ENCODE results near the gene SHLD2. TPM values are rescaled to one million over a fixed set of nuclear protein-coding genes. Genes with fewer than 3 reads are reported as not detected.
A peak's percentile ranks its signal among the peaks of the same experiment; 100 is the strongest.
"Not testable (repeated sequence)": the region's sequence is repeated elsewhere in the genome, so short reads cannot be mapped to it uniquely, and the experiment has no call there.

SHLD2 gene
- total RNA-seq, 2 donors from 2014 or later: 24.5 to 30.5 TPM

DNA sequence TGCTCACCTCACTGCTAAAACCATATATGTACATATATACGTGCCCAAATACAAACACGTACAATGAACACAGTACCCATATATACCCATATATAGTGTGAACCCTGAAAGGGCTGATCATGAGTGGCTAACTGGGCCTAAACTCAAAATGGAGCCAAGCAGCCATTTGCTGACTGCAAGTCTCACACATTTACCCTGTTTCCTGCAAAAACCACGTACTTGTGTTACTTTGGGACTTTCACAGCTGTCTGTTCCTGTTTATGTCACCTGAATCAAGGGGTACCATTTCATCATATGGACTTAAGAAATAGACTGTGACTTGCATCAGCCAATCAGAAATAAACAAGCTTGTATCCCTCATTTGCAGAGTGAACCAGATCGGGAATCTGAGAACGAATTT lies 124.4 kb downstream of the SHLD2 start:
- H3K36me3 Mint-ChIP-seq; DNase-seq (ENCODE audit: low spot score in 2 of 2); H3K9me3 Mint-ChIP-seq; H3K27ac Mint-ChIP-seq: not testable (repeated sequence)
- peak in 1 of 2 donors; percentile 46 for ATAC-seq

GRCh38 chr10:87222789-87223188 lies 127.8 kb downstream of the SHLD2 start:
- H3K36me3 Mint-ChIP-seq; DNase-seq (ENCODE audit: low spot score in 2 of 2); H3K27ac Mint-ChIP-seq; H3K9me3 Mint-ChIP-seq; ATAC-seq: not testable (repeated sequence)

GRCh38 chr10:87225148-87225547 lies 130.1 kb downstream of the SHLD2 start, which contains the start of gene NUTM2A:
TSS of gene NUTM2A (plus strand) at chr10:87225448. CDS start at chr10:87225831, 383 bp downstream.
- not testable (repeated sequence) for H3K9me3 Mint-ChIP-seq; H3K27ac Mint-ChIP-seq; DNase-seq (ENCODE audit: low spot score in 2 of 2); H3K36me3 Mint-ChIP-seq; ATAC-seq

DNA sequence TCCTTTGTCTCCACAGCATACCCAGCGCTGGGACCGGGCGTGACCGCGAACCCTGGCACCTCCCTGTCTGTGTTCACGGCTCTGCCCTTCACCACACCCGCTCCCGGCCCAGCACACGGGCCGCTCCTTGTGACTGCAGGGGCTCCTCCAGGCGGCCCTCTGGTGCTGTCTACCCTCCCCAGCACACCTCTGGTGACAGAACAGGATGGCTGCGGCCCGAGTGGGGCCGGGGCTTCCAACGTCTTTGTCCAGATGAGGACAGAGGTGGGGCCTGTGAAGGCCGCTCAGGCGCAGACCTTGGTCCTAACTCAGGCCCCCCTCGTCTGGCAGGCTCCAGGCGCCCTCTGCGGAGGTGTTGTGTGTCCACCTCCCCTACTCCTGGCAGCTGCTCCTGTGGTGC lies 133.2 kb downstream of the SHLD2 start:
- DNase-seq (ENCODE audit: low spot score in 2 of 2); H3K27ac Mint-ChIP-seq; H3K9me3 Mint-ChIP-seq; H3K36me3 Mint-ChIP-seq; ATAC-seq: not testable (repeated sequence)

DNA sequence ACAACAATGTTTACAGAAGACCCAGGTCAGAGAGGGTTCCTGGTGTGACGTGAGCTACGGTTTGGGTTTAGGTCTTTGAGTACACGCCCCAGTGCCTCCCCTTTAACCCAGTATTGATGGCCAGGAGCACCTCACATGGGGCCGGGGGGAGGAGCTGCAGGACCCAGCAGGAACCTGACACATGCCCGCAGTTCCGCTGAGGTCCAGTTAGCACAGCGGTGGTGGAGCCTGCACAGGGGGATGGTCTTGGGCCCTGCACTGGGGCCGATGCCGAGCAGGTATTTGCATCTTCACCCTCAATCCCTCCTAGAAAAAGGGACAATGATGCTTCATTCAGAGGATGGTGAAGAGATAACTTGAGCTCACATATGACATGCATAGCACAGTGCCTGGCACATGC lies 134.2 kb downstream of the SHLD2 start:
- DNase-seq (ENCODE audit: low spot score in 2 of 2); H3K36me3 Mint-ChIP-seq; H3K27ac Mint-ChIP-seq; ATAC-seq; H3K9me3 Mint-ChIP-seq: not testable (repeated sequence)

- not testable (repeated sequence) for H3K27ac Mint-ChIP-seq; ATAC-seq; H3K36me3 Mint-ChIP-seq; DNase-seq (ENCODE audit: low spot score in 2 of 2); H3K9me3 Mint-ChIP-seq
Observed at GRCh38 chr10:87234854-87235253, 139.8 kb downstream of the SHLD2 start.

GRCh38 chr10:87237244-87237643 lies 142.2 kb downstream of the SHLD2 start:
- ATAC-seq; H3K36me3 Mint-ChIP-seq; H3K9me3 Mint-ChIP-seq; H3K27ac Mint-ChIP-seq; DNase-seq (ENCODE audit: low spot score in 2 of 2): not testable (repeated sequence)

DNA sequence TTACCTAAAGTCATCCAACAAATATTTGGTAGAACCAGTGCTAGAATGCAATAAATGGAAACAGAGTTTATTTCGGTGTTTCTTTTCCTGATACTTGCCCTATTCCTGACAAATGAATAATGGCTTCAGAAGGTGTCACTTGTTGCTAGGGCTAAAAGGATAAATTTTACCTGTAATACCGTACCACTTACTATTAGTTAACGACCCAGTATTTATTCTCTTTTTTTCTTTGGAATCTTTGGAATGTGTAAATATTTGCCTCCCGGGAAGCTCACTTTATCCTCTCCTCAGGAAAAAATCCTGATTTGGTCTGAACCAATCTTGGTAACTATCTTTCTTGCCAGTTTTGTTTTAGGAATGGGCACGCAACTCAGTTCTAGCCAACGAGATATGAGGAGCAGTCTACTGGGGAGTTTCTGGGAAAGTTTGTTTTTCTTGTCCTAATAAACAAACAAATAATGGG lies 144.4 kb downstream of the SHLD2 start:
- H3K27ac Mint-ChIP-seq; ATAC-seq; H3K36me3 Mint-ChIP-seq; H3K9me3 Mint-ChIP-seq; DNase-seq (ENCODE audit: low spot score in 2 of 2): not testable (repeated sequence)

Other genes with a start within 250 kb of the SHLD2 start
- not detected for gene MMRN2, start 137.6 kb upstream of the SHLD2 start, total RNA-seq
- 1 to 10 TPM in 1 of 2 donors, not detected in 1; 1.7 TPM for gene SNCG, start 136.6 kb upstream of the SHLD2 start, total RNA-seq
- gene ADIRF, start 126.7 kb upstream of the SHLD2 start, total RNA-seq: not detected
- not detected for gene FAM25A, start 74.9 kb upstream of the SHLD2 start, total RNA-seq
- gene GLUD1, start 363 bp upstream of the SHLD2 start, total RNA-seq: 100 to 1,000 TPM; 116 to 173 TPM
- gene NUTM2A, start 130.2 kb downstream of the SHLD2 start, total RNA-seq: under 1 TPM; 0.23 to 0.49 TPM

Measured in activated naive CD4-positive, alpha-beta T cell treated with anti-CD3 and anti-CD28 coated beads, Interleukin-2, amount 50 U/mL, for 72 hours (primary cell).